HG02798 (cell line): ENCODE data around the gene ASGR2.

Source experiments
- ATAC-seq: cut with Tn5 transposase; IDR thresholded peaks from one replicate; pipeline ENCODE4 v1.9.1; 2021; ENCODE audit warnings: mild to moderate bottlenecking; ENCODE audit not compliant: unreplicated experiment, poor library complexity

ASGR2 gene

DNA sequence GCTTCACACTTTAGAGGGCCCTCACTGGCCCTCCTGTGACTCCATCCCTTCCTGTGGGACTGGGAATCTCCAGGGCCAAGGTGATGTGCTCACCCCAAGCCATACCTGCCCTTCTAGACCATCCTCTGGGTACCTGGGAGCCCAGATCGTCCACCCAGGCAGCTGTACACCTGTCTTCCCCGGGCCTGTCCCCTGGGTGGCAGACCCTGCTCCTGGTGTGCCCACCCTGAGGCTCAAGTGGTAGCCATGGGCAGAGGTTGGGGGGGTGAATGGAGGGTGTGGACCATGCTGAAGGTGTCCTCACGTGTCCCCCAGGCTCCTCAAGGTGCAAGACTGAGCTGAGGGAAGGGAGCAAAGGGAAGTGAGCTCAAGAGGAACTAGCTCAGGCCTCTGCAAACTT is 43.9 kb downstream of the ASGR2 start:
- no peak for ATAC-seq

DNA sequence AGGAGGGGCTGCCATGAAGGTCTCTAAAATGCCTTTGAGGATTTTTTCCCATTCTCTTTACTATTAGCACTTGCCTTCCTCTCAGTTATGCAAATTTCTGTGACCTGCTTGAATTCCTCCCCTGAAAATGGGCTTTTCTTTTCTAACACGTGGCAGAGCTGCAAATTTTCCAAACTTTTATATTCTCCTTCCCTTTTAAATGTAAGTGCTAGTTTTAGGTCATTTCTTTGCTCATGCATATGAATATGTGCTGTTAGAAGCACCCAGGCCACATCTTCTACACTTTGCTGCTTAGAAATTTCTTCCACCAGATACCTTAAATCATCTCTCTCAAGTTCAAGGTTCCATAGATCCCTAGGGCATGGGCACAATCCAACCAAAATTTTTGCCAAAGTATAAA is 46.4 kb downstream of the ASGR2 start:
- ATAC-seq: no peak

DNA sequence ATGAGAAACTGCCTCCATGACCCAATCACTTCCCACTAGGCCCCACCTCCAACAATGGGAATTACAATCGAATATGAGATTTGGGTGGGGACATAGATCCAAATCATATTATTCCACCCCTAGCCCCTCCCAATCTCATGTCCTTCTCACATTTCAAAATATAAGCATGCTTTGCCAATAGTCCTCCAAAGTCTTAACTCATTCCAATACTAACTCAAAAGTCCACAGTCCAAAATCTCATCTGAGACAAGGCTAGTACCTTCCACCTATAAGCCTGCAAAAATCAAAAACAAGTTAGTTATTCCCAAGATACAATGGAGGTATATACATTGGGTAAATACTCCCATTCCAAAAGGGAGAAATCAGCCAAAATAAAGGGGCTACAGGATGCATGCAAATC is 47.4 kb downstream of the ASGR2 start:
- no peak for ATAC-seq

- no peak for ATAC-seq
Observed at GRCh38 chr17:7064261-7064660, 50.4 kb downstream of the ASGR2 start.

- no peak for ATAC-seq
Observed at GRCh38 chr17:7063518-7064094, 51.0 kb downstream of the ASGR2 start.

DNA sequence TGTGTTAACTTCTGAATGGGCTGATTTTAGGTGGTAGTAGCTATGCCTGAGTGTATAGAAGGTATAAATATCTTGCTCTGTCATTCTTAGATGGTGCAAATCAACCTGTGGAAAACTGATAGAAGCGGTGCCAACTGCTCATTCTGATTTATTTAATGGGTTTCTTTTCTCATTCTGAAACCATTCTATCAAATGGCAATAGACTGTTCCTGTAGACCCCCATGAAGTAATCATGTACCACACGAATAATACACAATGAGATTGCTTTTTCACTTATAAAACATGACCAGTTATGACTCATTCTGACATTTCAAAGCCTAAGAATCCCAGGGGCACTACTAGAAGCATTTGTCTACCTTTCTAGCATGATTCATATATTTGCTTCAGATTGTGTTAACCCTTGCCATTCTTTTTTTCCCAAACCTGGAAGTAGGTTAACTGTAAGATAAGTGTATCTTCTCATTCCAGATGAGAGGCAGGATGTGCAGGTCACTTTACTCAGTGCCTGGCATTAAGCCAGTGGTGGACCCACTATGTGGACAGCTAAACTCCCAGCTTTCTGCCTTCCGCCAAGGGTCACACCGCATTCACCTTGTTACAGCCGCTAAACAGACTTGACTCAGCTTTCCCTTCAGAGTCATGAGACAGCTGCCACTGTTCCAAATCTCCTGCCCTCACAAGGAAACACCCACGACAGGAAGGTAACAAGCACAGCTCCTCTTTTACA is 54.3 kb downstream of the ASGR2 start:
- no peak for ATAC-seq

- ATAC-seq: no peak
Observed at GRCh38 chr17:7058831-7059447, 55.7 kb downstream of the ASGR2 start.

GRCh38 chr17:7056386-7056785 is 58.2 kb downstream of the ASGR2 start:
- ATAC-seq: no peak
